Erythroblast (primary cell): ENCODE measurements around the gene DPP10.

Experiments
- DNase-seq, 2 experiments: peaks; one replicate each; lab custom pipeline; 2025; lab: John Stamatoyannopoulos, UW
- GATA1 ChIP-seq: IDR thresholded peaks from 2 replicates; pipeline ENCODE4 v1.6.1; 2011; ENCODE audit warnings: low read depth, mild to moderate bottlenecking, control low read depth, low read length, moderate library complexity
- POLR2A ChIP-seq: IDR thresholded peaks from 2 replicates; pipeline ENCODE4 v1.6.1; 2011; ENCODE audit warnings: mild to moderate bottlenecking, low read length

DPP10 gene

DNA sequence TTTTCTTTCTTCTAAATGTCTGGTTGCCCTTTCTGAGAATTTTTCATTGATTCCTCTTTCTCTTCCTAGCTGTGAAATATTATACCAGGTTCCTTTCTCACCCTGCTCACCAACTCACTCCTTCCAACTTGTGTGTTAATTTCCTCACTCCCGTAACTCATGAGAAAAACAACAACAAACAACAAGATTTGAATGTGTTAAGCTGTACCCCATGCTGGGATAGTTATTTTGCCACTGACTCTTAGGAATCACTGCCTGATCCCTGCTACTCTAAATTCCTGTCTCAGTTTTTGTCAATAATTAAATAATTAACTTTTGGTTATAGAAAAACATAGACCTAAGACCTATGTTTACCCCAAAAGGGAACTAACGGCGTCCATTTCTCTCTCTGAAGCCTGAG is 242.7 kb downstream of the DPP10 start:
- DNase-seq = no peak

GRCh38 chr2:114688241-114688640 is 245.8 kb downstream of the DPP10 start:
- no peak for TF ChIP-seq POLR2A
- no peak for TF ChIP-seq GATA1
- DNase-seq = no peak

More for the DNA sequence above, 242.7 kb downstream of the DPP10 start:
- TF ChIP-seq GATA1 (no peak), POLR2A (no peak)

DNA sequence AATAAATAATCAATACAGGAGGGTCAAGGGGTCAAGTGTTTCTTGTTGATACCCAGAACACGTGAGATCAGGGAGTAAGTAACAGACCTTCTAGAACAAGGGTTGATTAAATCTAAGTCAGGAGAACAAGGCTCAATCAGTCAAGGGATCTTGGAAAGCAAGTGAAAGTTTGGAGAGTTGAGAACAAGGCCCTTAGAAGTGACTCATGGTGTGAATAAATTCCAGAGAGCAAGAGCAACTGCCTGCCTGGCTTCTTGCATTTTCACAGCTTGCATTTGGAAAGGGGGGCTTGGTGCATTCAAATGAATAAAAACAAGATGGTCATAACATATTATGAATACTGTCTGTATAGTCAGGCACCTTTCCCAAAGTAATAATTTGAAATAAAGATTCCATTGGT is 256.1 kb downstream of the DPP10 start:
- TF ChIP-seq POLR2A (no peak), GATA1 (no peak)
- no peak for DNase-seq

DNA sequence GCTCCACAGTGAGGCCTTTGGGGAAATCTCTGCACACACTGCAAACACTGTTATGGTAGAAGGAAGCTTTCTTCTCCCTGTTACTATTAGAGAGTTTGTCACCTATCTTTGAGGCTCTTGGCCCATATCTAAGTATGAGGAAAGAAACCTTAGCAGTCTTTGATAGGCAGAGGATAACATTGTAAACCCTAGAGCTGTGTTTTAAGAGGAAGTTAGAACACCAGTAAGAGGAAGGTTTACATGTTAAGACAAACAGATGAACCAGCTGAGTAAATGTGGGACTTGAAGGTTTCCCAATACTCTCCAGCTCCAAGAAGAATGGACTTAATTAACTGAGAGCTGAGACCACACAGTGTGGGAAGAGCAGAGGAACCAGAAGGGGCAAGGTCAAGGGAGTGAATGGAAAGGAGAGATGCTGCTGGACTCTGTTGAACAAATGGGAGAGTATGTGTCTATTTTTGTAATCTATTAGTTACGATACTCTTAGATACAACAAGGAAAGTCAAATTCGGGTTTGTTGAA is 257.0 kb downstream of the DPP10 start:
- TF ChIP-seq POLR2A (no peak), GATA1 (no peak)

GRCh38 chr2:114700440-114700839 is 258.0 kb downstream of the DPP10 start:
- TF ChIP-seq GATA1 (no peak), POLR2A (no peak)
- DNase-seq = no peak

More for the DNA sequence above, 257.0 kb downstream of the DPP10 start:
- no peak for DNase-seq

- TF ChIP-seq GATA1 = no peak
- no peak for TF ChIP-seq POLR2A
- no peak for DNase-seq
Measured at GRCh38 chr2:114709936-114710850, 267.8 kb downstream of the DPP10 start.

DNA sequence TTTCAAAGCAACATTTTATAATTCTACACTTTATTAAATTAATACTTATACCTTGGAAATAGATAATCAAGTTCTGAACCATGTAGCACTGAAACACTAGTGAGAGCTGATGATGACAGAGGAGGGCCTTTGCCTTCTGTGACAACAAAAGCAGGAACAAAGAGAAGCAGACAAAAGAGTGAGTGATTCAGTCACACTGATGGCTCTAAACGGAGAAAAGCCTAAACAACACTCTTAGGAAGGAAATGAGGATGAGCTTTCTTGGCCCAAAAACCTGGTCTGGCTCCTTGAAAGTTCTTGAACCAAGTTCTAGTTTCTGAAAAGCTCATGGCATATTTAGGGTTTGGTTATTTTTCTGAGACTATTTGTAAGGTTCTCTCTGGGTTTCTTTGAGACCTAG is 271.9 kb downstream of the DPP10 start:
- no peak for DNase-seq
- no peak for TF ChIP-seq GATA1
- TF ChIP-seq POLR2A = no peak

- DNase-seq = no peak
- TF ChIP-seq POLR2A (no peak), GATA1 (no peak)
Measured at GRCh38 chr2:114717049-114717448, 274.6 kb downstream of the DPP10 start.

- TF ChIP-seq POLR2A (no peak), GATA1 (no peak)
- DNase-seq = no peak
Measured at GRCh38 chr2:114724454-114724853, 282.0 kb downstream of the DPP10 start.

GRCh38 chr2:114727012-114727411 is 284.6 kb downstream of the DPP10 start:
- no peak for DNase-seq
- TF ChIP-seq POLR2A = no peak
- no peak for TF ChIP-seq GATA1

- DNase-seq = no peak
Measured at GRCh38 chr2:114728372-114728771, 285.9 kb downstream of the DPP10 start.

GRCh38 chr2:114729026-114729425 is 286.6 kb downstream of the DPP10 start:
- DNase-seq = no peak
- TF ChIP-seq POLR2A (no peak), GATA1 (no peak)

More at GRCh38 chr2:114728372-114728771, 285.9 kb downstream of the DPP10 start:
- TF ChIP-seq POLR2A (no peak), GATA1 (no peak)

DNA sequence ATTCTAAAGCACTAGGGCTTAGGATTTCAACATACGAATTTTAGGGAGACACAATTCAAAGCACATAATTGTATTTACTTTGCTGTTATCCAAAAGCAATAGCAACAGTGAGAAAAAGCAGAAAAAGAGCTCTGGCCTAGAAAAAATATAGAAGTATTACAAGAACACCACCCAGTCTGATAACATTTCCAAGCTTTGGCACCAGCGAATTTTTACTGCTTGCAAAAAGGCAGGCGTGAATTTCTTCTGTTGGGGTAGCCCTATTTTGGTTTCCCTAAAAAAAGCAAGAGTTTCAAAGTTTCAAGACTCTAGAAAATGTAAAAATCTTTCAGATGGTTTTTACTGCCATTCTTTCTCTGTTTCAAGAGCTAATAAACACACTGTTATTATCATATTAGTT is 292.7 kb downstream of the DPP10 start:
- DNase-seq = no peak

DNA sequence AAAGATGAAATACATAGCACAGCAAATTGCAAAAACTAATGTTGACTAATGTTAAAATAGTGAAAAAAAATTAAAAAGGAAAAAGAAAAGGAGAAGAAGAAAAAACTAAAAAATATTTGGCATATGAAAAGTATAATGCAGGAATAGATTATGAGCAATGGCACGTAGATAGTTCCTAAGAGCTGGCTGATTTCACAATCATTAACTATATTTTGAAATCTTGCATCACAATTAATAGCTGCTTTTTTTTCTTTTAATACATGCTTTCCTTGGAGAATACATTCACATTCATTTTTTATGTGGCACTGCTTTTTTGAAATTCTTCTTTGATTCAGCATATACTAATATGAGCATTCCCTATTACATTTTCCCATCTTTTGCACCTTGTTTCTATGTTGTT is 299.8 kb downstream of the DPP10 start:
- TF ChIP-seq POLR2A = no peak
- TF ChIP-seq GATA1 = no peak
- DNase-seq = no peak

More for the DNA sequence above, 292.7 kb downstream of the DPP10 start:
- TF ChIP-seq GATA1 = no peak
- no peak for TF ChIP-seq POLR2A
